Measurements from ENCODE around the gene CORO6.
A peak's percentile ranks its signal among the peaks of the same experiment; 100 is the strongest.

CORO6 gene

GRCh38 chr17:29623283-29623647 is 553 bp upstream of the CORO6 start:
- H3K4me3 Mint-ChIP-seq = peak overlapping the region; percentile 73
- H3K36me3 Mint-ChIP-seq = peaks cover 13% of the 10 kb centered on the region
- peaks cover 28% of the 10 kb centered on the region for H3K27me3 Mint-ChIP-seq
- CTCF ChIA-PET = interaction anchor here (1.0 to 1.2 kb wide), 2 partner anchors 11 to 308 kb away, joined by 3 to 4 read pairs; no protein-coding TSS in a partner anchor
- peaks cover 53% of the 10 kb centered on the region for H3K4me1 Mint-ChIP-seq
- H3K27ac Mint-ChIP-seq = no peak overlapping the region
- no peaks in the 10 kb centered on the region for H3K9me3 Mint-ChIP-seq
- no peak for DNase-seq

DNA sequence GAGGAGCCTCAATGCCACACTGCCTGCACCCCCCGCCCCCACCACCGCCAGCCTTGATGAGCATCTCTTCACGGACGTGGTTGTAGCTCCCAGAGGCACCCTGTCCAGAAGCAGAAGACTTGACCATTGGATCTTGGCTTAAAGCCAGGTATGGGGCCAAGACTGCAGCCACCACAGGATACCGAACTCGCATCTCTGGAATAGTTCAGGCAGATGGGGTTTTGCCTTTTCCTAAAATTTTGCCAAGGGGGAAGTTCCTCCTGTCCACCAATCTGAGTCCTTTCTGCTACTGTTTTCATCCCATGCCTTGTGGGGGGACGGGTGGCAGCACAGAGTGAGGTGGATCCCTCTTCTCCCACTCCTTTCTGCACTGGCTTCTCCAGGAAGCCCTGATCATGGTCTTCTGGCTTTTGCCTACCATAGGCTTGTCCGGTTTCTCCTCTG is 939 bp downstream of the CORO6 start:
- DNase-seq = no peak
- Mint-ChIP-seq H3K36me3 (peaks cover 11% of the 10 kb centered on the region), H3K9me3 (no peaks in the 10 kb centered on the region), H3K27me3 (peaks cover 38% of the 10 kb centered on the region), H3K4me3 (peak overlapping the region; percentile 73), H3K27ac (peak overlapping the region; percentile 67), H3K4me1 (peaks cover 64% of the 10 kb centered on the region)
- CTCF ChIA-PET = interaction anchor here (2.0 to 6.5 kb wide), 2 partner anchors 29 to 158 kb away, joined by 5 to 47 read pairs; partner anchors contain the start of gene ANKRD13B

GRCh38 chr17:29620779-29621500 is 1.8 kb downstream of the CORO6 start:
- H3K9me3 Mint-ChIP-seq = no peaks in the 10 kb centered on the region
- peaks cover 46% of the 10 kb centered on the region for H3K27me3 Mint-ChIP-seq
- H3K4me1 Mint-ChIP-seq = peaks cover 70% of the 10 kb centered on the region
- H3K27ac Mint-ChIP-seq = no peak overlapping the region
- H3K36me3 Mint-ChIP-seq = peaks cover 10% of the 10 kb centered on the region
- peak overlapping the region; percentile 44 for H3K4me3 Mint-ChIP-seq
- no peak for DNase-seq
- CTCF ChIA-PET = interaction anchor here (2.0 to 6.5 kb wide), 2 partner anchors 28 to 158 kb away, joined by 5 to 47 read pairs; partner anchors contain the start of gene ANKRD13B

- CTCF ChIA-PET = interaction anchor here (0.6 to 6.5 kb wide), 3 partner anchors 28 to 311 kb away, joined by 3 to 47 read pairs (median 3); partner anchors contain the start of gene ANKRD13B
- DNase-seq = no peak
- Mint-ChIP-seq H3K9me3 (no peaks in the 10 kb centered on the region), H3K27ac (no peak overlapping the region), H3K4me1 (peaks cover 71% of the 10 kb centered on the region), H3K27me3 (peaks cover 53% of the 10 kb centered on the region), H3K4me3 (no peak overlapping the region), H3K36me3 (peaks cover 3% of the 10 kb centered on the region)
Measured at GRCh38 chr17:29620271-29620670, 2.4 kb downstream of the CORO6 start.

GRCh38 chr17:29619251-29619650 is 3.5 kb downstream of the CORO6 start:
- Mint-ChIP-seq H3K4me1 (peaks cover 71% of the 10 kb centered on the region), H3K36me3 (no peaks in the 10 kb centered on the region), H3K4me3 (no peak overlapping the region), H3K27me3 (peaks cover 60% of the 10 kb centered on the region), H3K9me3 (no peaks in the 10 kb centered on the region), H3K27ac (no peak overlapping the region)
- CTCF ChIA-PET = interaction anchor here (1.0 to 6.5 kb wide), 5 partner anchors 27 to 312 kb away, joined by 3 to 47 read pairs (median 7); partner anchors contain the start of genes ANKRD13B and SSH2
- DNase-seq = no peak

DNA sequence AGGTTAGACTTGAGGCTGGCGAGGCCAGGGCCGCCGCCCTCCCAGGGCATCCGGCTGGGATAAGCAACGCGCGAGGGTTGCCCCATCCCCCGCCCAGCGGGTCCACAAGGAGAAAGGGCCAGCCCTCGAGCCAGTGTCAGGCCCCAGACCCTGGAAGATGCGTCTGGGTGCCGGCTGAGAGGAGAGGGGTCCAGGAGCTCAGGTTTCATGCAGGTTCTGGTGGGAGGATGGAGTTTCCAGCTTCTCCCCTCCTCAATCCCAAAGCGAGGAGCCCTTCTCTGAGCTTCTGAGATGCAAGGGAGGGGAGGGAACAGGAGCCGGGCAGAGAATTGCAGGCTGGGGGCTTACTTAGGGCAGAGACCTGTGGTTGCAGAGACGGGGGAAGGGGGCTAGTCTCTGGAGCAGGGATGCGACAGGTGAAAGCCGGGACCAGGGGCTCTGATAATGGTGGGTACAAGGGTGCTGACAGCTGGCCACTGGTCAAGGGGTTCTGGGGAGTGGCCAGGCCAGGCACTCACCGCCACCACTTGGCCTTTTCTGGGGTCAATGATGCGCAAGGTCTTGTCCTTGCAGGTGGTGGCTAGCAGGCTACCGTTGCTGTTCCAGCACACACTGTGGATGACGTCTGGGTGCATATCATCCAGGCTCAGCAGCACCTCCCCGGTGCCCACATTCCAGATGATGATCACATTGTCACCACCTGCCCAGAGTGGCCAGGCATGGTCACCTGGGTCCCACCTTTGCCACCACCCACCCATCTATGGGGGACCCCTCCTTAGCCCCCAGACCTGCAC is 4.2 kb downstream of the CORO6 start:
- CTCF ChIA-PET = interaction anchor here (0.6 to 6.5 kb wide), 29 partner anchors 10 to 475 kb away, joined by 3 to 47 read pairs (median 8); partner anchors contain the start of genes ABHD15, ANKRD13B, GIT1 and SSH2
- H3K36me3 Mint-ChIP-seq = no peaks in the 10 kb centered on the region
- H3K9me3 Mint-ChIP-seq = no peaks in the 10 kb centered on the region
- H3K4me1 Mint-ChIP-seq = peaks cover 69% of the 10 kb centered on the region
- peak overlapping the region; percentile 81 for H3K4me3 Mint-ChIP-seq
- DNase-seq = no peak
- peak overlapping the region; percentile 84 for H3K27ac Mint-ChIP-seq
- peaks cover 60% of the 10 kb centered on the region for H3K27me3 Mint-ChIP-seq

DNA sequence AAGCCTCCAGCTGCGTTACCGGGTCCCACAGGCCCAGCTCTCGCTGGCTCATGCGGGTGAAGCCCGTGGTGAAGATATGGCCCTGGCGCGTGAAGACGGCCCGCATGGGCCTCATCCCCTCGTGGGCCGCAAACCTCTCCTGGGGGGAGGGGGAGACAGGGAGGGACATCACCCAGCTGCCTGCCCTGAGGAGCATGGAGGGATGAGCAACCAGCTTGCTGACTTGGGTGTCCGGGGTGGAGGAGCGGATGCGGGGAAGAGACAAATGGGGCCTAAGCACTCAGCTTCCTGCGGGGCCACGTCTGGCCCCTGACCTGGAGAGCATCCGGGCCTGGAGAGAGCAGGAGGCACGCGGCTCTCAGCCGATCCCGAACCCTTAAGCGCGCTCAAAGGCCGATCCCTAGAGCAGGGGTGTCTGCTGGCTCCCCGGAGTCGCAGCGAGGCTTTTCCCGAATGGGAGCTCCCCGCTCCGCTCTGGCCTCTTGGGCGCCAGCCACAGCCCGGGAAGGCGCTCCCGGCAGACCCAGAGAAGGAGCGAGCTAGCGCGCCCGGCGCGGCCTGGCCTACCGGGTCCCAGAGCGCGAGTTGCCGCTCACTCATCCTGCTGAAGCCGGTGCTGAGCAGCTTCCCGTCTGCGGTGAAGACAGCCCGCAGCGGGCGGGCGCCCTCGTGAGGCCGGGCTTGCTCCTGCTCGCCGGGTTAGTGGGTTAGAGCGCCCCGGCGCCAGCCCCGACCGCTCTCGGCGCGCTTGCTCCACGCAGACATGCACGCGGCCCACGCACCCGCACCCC is 5.0 kb downstream of the CORO6 start:
- Mint-ChIP-seq H3K9me3 (no peaks in the 10 kb centered on the region), H3K27ac (peak overlapping the region; percentile 84), H3K27me3 (peaks cover 60% of the 10 kb centered on the region), H3K36me3 (no peaks in the 10 kb centered on the region), H3K4me1 (peaks cover 64% of the 10 kb centered on the region), H3K4me3 (peak overlapping the region; percentile 81)
- peak; percentile 92 for DNase-seq
- CTCF ChIA-PET = interaction anchor here (0.6 to 6.5 kb wide), 39 partner anchors 8 to 475 kb away, joined by 3 to 47 read pairs (median 5); partner anchors contain the start of genes ABHD15, ANKRD13B, GIT1 and SSH2

GRCh38 chr17:29617125-29617480 is 5.6 kb downstream of the CORO6 start:
- H3K4me3 Mint-ChIP-seq = peak overlapping the region; percentile 81
- DNase-seq = peak; percentile 95
- CTCF ChIA-PET = interaction anchor here (0.7 to 6.5 kb wide), 32 partner anchors 8 to 476 kb away, joined by 3 to 47 read pairs (median 6); partner anchors contain the start of genes ABHD15, ANKRD13B, GIT1 and SSH2
- H3K27me3 Mint-ChIP-seq = peaks cover 59% of the 10 kb centered on the region
- H3K27ac Mint-ChIP-seq = peak overlapping the region; percentile 84
- H3K9me3 Mint-ChIP-seq = no peaks in the 10 kb centered on the region
- H3K36me3 Mint-ChIP-seq = no peaks in the 10 kb centered on the region
- peaks cover 62% of the 10 kb centered on the region for H3K4me1 Mint-ChIP-seq

GRCh38 chr17:29616300-29617048 is 6.2 kb downstream of the CORO6 start:
- Mint-ChIP-seq H3K27ac (peak overlapping the region; percentile 84), H3K36me3 (no peaks in the 10 kb centered on the region), H3K4me1 (peaks cover 58% of the 10 kb centered on the region), H3K4me3 (peak overlapping the region; percentile 81), H3K27me3 (peaks cover 59% of the 10 kb centered on the region), H3K9me3 (no peaks in the 10 kb centered on the region)
- CTCF ChIA-PET = interaction anchor here (0.7 to 6.5 kb wide), 27 partner anchors 8 to 477 kb away, joined by 3 to 47 read pairs (median 8); partner anchors contain the start of genes ABHD15, ANKRD13B, GIT1 and SSH2
- DNase-seq = peak; percentile 37

GRCh38 chr17:29615492-29616299 is 7.0 kb downstream of the CORO6 start:
- H3K27me3 Mint-ChIP-seq = peaks cover 54% of the 10 kb centered on the region
- H3K4me3 Mint-ChIP-seq = peak overlapping the region; percentile 81
- CTCF ChIA-PET = interaction anchor here (0.8 to 3.3 kb wide), 8 partner anchors 22 to 246 kb away, joined by 3 to 31 read pairs (median 4); partner anchors contain the start of genes ABHD15, ANKRD13B and TP53I13
- H3K4me1 Mint-ChIP-seq = peaks cover 54% of the 10 kb centered on the region
- H3K27ac Mint-ChIP-seq = peak overlapping the region; percentile 98
- H3K36me3 Mint-ChIP-seq = no peaks in the 10 kb centered on the region
- DNase-seq = peak; percentile 91
- no peaks in the 10 kb centered on the region for H3K9me3 Mint-ChIP-seq

- no peaks in the 10 kb centered on the region for H3K9me3 Mint-ChIP-seq
- H3K27me3 Mint-ChIP-seq = peaks cover 49% of the 10 kb centered on the region
- no peaks in the 10 kb centered on the region for H3K36me3 Mint-ChIP-seq
- H3K4me1 Mint-ChIP-seq = peaks cover 54% of the 10 kb centered on the region
- DNase-seq = peak; percentile 90
- peak overlapping the region; percentile 98 for H3K27ac Mint-ChIP-seq
- CTCF ChIA-PET = interaction anchor here (0.8 to 3.3 kb wide), 7 partner anchors 21 to 245 kb away, joined by 3 to 31 read pairs (median 4); partner anchors contain the start of genes ABHD15, ANKRD13B and TP53I13
- peak overlapping the region; percentile 81 for H3K4me3 Mint-ChIP-seq
Measured at GRCh38 chr17:29615048-29615385, 7.7 kb downstream of the CORO6 start.

All from activated naive CD4-positive, alpha-beta T cell treated with anti-CD3 and anti-CD28 coated beads, Interleukin-2, amount 10 ng/mL, durations not matched to agents 7 days and 5 days (primary cell).